SK-N-MC (cell line): ENCODE data around the gene SVOPL.

Experiments used
- EZH2 ChIP-seq: fragments of 200-600 bp; sonication (generic); IDR thresholded peaks from one replicate; pipeline ENCODE4 v1.6.1; 2017; ENCODE audit warnings: antibody characterized with exemption
- FOXP2 ChIP-seq: optimal IDR thresholded peaks from 2 replicates; pipeline ENCODE3; 2011; ENCODE audit warnings: mild to moderate bottlenecking, moderate library complexity; ENCODE audit not compliant: insufficient read depth; ENCODE audit errors: extremely low read length, control extremely low read depth
- POLR2AphosphoS5 ChIP-seq: IDR thresholded peaks from 2 replicates; pipeline ENCODE4 v1.6.1; 2012; ENCODE audit warnings: mild to moderate bottlenecking, low read depth, low read length, borderline replicate concordance

DNA sequence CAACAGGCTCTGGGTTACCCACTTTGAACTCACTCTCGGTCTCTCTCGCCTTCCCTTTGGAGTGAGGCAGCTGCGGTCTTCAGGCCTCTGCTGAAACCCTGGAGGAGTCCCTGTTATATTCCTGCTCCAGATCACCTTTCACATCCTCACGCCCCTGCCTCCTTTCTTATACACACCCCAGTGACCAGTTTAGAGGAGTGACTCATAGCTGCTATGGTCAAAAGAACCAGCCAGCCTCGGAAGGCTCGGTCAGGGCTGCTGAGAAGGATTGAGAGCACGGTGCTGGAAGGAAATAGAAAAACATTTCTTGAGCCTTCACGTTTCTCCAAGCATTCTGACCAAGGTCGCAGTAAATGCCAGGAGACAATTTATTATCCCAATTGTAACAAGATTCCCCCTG, 28.3 kb upstream of the SVOPL start:
- TF ChIP-seq POLR2AphosphoS5 (no peak), EZH2 (no peak), FOXP2 (no peak)
